ENCODE data around the gene RASSF9. TPM values are rescaled to one million over a fixed set of nuclear protein-coding genes. Genes with fewer than 3 reads are reported as not detected.

The RASSF9 gene
- total RNA-seq, 1 donor from 2014 or later, result 7.3 TPM

DNA sequence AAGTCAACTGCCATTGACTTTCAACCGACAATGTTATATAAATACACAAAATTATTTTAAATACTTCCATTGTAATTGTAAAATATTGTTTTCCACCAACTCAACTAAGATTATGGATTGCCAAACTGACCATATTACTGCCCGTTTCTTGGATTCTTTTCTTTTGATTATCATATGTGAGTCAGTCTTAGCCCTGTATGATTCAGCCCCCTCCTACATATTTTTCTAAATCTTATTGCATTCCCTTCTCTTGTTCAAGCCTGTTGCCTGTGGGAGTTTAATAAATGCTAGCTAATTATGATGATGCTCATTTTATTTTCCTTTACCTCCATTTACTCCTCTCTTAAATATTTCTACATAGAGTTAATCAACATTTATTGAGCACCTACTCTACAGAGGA is 6.8 kb downstream of the RASSF9 start:
- Histone ChIP-seq H3K36me3 (no peaks in the 10 kb centered on the region), H3K4me3 (no peak overlapping the region), H3K4me1 (peaks cover 49% of the 10 kb centered on the region), H3K9me3 (replicated peaks) (no peaks in the 10 kb centered on the region), H3K27me3 (ENCODE audit: low read depth) (no peaks in the 10 kb centered on the region), H3K27ac (replicated peaks) (no peak overlapping the region)
- DNase-seq, result no peak
- intact Hi-C loops (cut with micrococcal nuclease), result no loop called here
- TF ChIP-seq, protein P1, sequence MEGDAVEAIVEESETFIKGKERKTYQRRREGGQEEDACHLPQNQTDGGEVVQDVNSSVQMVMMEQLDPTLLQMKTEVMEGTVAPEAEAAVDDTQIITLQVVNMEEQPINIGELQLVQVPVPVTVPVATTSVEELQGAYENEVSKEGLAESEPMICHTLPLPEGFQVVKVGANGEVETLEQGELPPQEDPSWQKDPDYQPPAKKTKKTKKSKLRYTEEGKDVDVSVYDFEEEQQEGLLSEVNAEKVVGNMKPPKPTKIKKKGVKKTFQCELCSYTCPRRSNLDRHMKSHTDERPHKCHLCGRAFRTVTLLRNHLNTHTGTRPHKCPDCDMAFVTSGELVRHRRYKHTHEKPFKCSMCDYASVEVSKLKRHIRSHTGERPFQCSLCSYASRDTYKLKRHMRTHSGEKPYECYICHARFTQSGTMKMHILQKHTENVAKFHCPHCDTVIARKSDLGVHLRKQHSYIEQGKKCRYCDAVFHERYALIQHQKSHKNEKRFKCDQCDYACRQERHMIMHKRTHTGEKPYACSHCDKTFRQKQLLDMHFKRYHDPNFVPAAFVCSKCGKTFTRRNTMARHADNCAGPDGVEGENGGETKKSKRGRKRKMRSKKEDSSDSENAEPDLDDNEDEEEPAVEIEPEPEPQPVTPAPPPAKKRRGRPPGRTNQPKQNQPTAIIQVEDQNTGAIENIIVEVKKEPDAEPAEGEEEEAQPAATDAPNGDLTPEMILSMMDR (IDR thresholded peaks at IDR 0.05; ENCODE audit: borderline replicate concordance), result no peak

DNA sequence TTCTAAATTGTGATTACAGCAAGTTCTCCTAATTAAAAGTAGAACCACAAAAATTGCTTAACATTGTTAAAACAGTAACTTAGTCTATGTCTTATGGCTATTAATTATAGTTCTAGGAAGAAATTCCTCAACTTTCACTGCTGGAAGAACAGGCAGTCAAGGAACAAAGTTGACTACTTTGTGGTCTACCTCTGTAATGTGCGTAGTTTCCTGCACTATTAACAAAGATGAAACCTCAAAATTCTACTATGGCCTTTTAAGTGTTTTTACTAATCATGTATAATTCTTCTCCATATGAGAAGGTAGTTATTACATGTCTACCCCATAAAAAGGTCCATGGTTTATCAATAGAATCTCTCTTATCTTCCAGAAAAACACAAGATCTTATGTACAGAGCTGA is 7.6 kb downstream of the RASSF9 start:
- Histone ChIP-seq H3K4me1 (peaks cover 41% of the 10 kb centered on the region), H3K36me3 (no peaks in the 10 kb centered on the region), H3K27me3 (ENCODE audit: low read depth) (no peaks in the 10 kb centered on the region), H3K9me3 (replicated peaks) (no peaks in the 10 kb centered on the region), H3K27ac (replicated peaks) (no peak overlapping the region), H3K4me3 (no peak overlapping the region)
- intact Hi-C loops (cut with micrococcal nuclease), result no loop called here
- TF ChIP-seq, protein P1 (IDR thresholded peaks at IDR 0.05; ENCODE audit: borderline replicate concordance), result no peak
- DNase-seq, result no peak

DNA sequence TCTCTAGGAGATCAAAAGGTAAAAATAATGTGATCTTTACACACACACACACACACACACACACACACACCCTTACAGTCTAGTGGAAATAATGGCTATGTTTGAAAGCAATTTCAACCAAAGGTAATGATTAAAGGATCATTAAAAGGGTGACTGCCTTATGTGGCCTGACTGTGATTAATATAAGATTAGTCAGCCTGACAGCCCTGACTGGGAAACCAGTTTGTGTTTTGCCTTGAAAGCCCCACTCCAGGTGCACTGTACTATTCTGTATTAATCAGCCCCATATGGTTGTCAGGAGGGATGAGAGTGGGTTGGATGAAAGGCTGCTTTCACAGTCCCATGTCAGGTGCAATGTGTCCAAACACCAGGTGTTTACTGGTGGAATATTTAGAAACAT is 10.5 kb downstream of the RASSF9 start:
- H3K9me3 ChIP-seq (replicated peaks), result no peaks in the 10 kb centered on the region
- no peaks in the 10 kb centered on the region for H3K27me3 ChIP-seq (ENCODE audit: low read depth)
- peaks cover 12% of the 10 kb centered on the region for H3K4me1 ChIP-seq
- DNase-seq, result no peak
- no peak overlapping the region for H3K4me3 ChIP-seq
- intact Hi-C loops (cut with micrococcal nuclease), result no loop called here
- H3K36me3 ChIP-seq, result no peaks in the 10 kb centered on the region
- H3K27ac ChIP-seq (replicated peaks), result no peak overlapping the region
- TF ChIP-seq, protein P1 (IDR thresholded peaks at IDR 0.05; ENCODE audit: borderline replicate concordance), result no peak

DNA sequence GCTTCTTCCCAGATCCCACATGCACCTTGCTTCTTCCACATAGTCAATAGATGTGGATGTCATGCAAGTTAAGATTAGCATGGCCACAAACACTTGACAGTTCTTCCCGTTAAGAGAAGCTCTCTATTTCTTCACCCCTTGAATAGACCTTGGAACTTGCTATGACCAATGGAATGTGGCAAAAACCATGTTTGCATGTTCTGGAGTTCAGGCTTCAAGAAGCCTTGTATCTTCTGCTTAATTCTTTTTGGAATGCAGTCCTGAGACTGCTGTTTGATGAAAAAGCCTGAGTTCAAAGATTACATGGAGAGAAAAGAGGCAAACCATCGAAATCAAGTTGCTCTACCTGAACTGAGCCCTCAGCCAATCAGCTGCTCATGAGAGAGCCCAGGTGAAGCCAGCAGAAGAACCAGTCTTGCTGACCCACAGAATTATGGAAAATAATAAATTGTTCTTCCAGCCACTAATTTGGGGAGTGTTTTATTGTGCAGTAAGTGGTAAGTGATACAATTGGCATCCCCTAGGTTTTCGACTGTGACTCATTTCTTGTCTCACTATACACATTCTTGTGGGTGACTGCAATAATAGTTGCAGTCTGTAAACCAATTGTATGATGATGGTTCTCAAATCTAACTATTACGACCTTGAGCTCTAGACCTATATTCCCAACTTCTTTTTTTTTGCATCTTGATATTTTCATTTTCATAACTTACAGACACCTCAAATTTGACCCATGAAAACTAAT is 12.6 kb downstream of the RASSF9 start:
- no peaks in the 10 kb centered on the region for H3K4me1 ChIP-seq
- TF ChIP-seq, protein P1 (IDR thresholded peaks at IDR 0.05; ENCODE audit: borderline replicate concordance), result no peak
- no peaks in the 10 kb centered on the region for H3K27me3 ChIP-seq (ENCODE audit: low read depth)
- DNase-seq, result no peak
- H3K36me3 ChIP-seq, result no peaks in the 10 kb centered on the region
- H3K9me3 ChIP-seq (replicated peaks), result no peaks in the 10 kb centered on the region
- H3K4me3 ChIP-seq, result no peak overlapping the region
- intact Hi-C loops (cut with micrococcal nuclease), result no loop called here
- H3K27ac ChIP-seq (replicated peaks), result no peak overlapping the region

DNA sequence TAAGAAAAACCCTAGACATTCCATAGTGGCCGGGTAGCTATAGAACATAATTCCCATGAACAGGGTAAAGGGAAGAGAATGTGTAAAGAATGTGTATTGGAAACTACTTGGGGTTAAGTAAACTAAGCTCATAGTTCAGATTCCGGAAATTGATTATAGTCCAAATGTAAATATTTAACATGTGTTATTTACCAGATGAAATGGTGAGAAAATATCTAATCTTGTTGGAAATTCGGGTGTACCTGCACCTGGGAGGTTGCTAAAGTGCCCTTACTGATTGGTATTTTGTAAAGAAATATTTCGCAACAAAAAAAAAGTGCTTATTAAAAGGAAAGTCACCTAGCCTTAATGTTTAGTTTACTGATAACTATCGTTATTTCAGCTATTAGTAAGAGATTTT is 14.4 kb downstream of the RASSF9 start:
- H3K27me3 ChIP-seq (ENCODE audit: low read depth), result no peaks in the 10 kb centered on the region
- H3K4me3 ChIP-seq, result no peak overlapping the region
- no peak for DNase-seq
- H3K36me3 ChIP-seq, result no peaks in the 10 kb centered on the region
- peaks cover 5% of the 10 kb centered on the region for H3K4me1 ChIP-seq
- TF ChIP-seq, protein P1 (IDR thresholded peaks at IDR 0.05; ENCODE audit: borderline replicate concordance), result no peak
- no peaks in the 10 kb centered on the region for H3K9me3 ChIP-seq (replicated peaks)
- intact Hi-C loops (cut with micrococcal nuclease), result no loop called here
- H3K27ac ChIP-seq (replicated peaks), result no peak overlapping the region

Data from left ventricle myocardium inferior (tissue), 1 donor.